Activated CD4-positive, CD25-positive, alpha-beta regulatory T cell treated with anti-CD3 and anti-CD28 coated beads, Interleukin-2, amount 50 U/mL, for 16 hours (primary cell): ENCODE results near the gene TUBA8.
"Not testable (repeated sequence)": the region's sequence is repeated elsewhere in the genome, so short reads cannot be mapped to it uniquely, and the experiment has no call there.

Experiments
- DNase-seq: peaks from one replicate; pipeline ENCODE4 v3.0.0-alpha.2; 2020; ENCODE audit warnings: low read depth, low spot score

Gene TUBA8

DNA sequence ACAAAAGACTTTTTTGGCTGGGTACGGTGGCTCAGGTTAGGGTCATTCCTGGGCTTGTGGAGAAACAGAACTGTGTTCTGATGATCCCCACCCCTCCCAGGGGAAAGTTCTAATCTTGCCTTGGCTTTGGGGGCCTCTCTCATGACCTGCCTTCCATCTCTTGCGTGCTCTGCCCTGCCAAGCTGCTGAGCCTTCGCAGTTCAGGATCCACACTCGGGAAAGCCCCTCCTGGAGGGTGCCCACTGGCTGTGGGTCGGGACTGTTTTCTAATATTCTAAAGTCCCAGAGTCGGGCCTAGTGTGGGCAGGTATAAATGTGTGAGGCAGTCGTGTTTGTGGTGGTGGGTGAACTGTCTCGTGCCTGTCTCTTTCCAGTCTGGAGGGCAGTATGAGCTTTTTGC lies 62.2 kb downstream of the TUBA8 start:
- not testable (repeated sequence) for DNase-seq

DNA sequence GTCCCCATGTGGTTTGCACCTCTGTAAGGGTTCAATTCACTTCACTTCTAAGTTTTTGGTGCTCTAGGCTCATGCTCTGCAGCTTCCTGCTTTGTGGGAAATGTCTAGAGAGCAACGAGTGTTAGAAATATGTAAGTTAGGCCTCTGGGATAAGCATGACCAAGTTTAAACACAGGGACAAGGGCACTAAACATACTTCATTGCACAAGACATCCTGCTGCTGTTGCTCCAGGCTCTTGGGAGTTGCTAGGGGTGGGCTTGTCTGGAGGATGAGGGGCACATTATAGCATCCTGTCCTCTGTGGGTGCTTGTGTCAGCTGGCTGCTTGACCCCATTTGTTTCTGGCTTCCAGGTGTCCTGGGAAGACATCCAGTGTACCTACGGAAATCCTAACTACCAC lies 62.8 kb downstream of the TUBA8 start:
- DNase-seq, result not testable (repeated sequence)
